K562 (cell line): ENCODE measurements around the gene SFXN2. TPM values are rescaled to one million over a fixed set of nuclear protein-coding genes. Genes with fewer than 3 reads are reported as not detected.

Experiments used
- ATAC-seq: fragments of 200-7000 bp; cut with Tn5 transposase; 3 replicates; pipeline ENCODE4 v1.9.1; 2020; ENCODE audit warnings: moderate library complexity
- BruUV-seq: library from RNA; stranded (reverse); fragments of 400-500 nt; replicated peaks from 2 replicates; lab custom pipeline; 2021; lab: Mats Ljungman, UMichigan
- CTCF ChIA-PET: fragments of 300-600 bp; formaldehyde crosslinking; extraction: SDS; loops from one replicate; lab custom pipeline; 2021; ENCODE audit warnings: low intra/inter-chr PET ratio; lab: Yijun Ruan, JAX
- POLR2A ChIA-PET: fragments of 300-600, 350-650 bp; sonication (Branson Sonifier 250); formaldehyde crosslinking; extraction: SDS; loops from one replicate; lab custom pipeline; 2021; ENCODE audit warnings: antibody characterized with exemption, inconsistent platforms; lab: Yijun Ruan, JAX
- DNase-seq, 4 experiments: peaks; one replicate each; pipeline versions ENCODE4 v3.0.0 to v3.0.0-alpha.2; 2011 to 2018; ENCODE audit warnings: low spot score in 3 of 4, mixed read lengths in 3 of 4; ENCODE audit errors: extremely low read depth in 1 of 4
- FAIRE-seq: peaks from 2 replicates; lab custom pipeline; 2011; peaks lifted over from hg19 to GRCh38; lab: Jason Lieb, UNC
- H2AFZ ChIP-seq: 2 replicates; pipeline ENCODE4 v1.6.0; 2011; ENCODE audit warnings: low read depth, low read length, control low read depth, inconsistent platforms
- H3K27ac ChIP-seq: fragments of 200-600 bp; 3 replicates; pipeline ENCODE4 v1.8.0; 2011; ENCODE audit warnings: low read depth, mild to moderate bottlenecking, control low read depth, inconsistent platforms, low read length, moderate library complexity, mixed read lengths; ENCODE audit errors: extremely low read depth
- H3K27me3 ChIP-seq, 2 experiments: fragments of 300-600 bp in 1 of 2; 2 replicates in 1 of 2; 3 replicates in 1 of 2; pipeline versions ENCODE4 v1.6.0 to v1.8.0; 2011; ENCODE audit warnings: inconsistent platforms in 2 of 2, low read length in 2 of 2, mild to moderate bottlenecking in 1 of 2, mixed read lengths in 1 of 2, moderate library complexity in 1 of 2; ENCODE audit not compliant: control insufficient read depth in 2 of 2, insufficient read depth in 2 of 2
- H3K36me3 ChIP-seq: fragments of 300-600 bp; 3 replicates; pipeline ENCODE4 v1.8.0; 2011; ENCODE audit warnings: mild to moderate bottlenecking, low read length, inconsistent platforms; ENCODE audit not compliant: control insufficient read depth, insufficient read depth
- H3K4me1 ChIP-seq, 2 experiments: fragments of 200-600 bp in 1 of 2; replicated peaks in 1 of 2; 2 replicates in 1 of 2; 3 replicates in 1 of 2; pipeline versions ENCODE4 v1.5.1 to v1.8.0; 2011; ENCODE audit warnings: inconsistent platforms in 2 of 2, low read length in 2 of 2, mild to moderate bottlenecking in 1 of 2, mixed read lengths in 1 of 2, moderate library complexity in 1 of 2; ENCODE audit not compliant: control insufficient read depth in 2 of 2, insufficient read depth in 2 of 2
- H3K4me2 ChIP-seq: 2 replicates; pipeline ENCODE4 v1.6.1; 2011; ENCODE audit warnings: low read length, control low read depth, inconsistent platforms, mixed read lengths; ENCODE audit not compliant: insufficient read depth
- H3K4me3 ChIP-seq: fragments of 200-600 bp; sonication (generic), shearing (Covaris generic); 2 replicates; pipeline ENCODE4 v1.5.1; 2016; ENCODE audit warnings: control low read depth, inconsistent platforms
- H3K79me2 ChIP-seq: fragments of 200-600 bp; 3 replicates; pipeline ENCODE4 v1.8.0; 2011; ENCODE audit warnings: low read length, inconsistent platforms; ENCODE audit not compliant: control insufficient read depth, insufficient read depth
- H3K9ac ChIP-seq, 2 experiments: 2 replicates each; pipeline versions ENCODE4 v1.6.0 to v1.6.1; 2011; ENCODE audit warnings: low read depth in 2 of 2, low read length in 2 of 2, control low read depth in 1 of 2, inconsistent platforms in 1 of 2, mild to moderate bottlenecking in 1 of 2, mixed read lengths in 1 of 2; ENCODE audit not compliant: insufficient read depth in 1 of 2
- H3K9me1 ChIP-seq: one replicate; pipeline ENCODE4 v1.6.0; 2011; ENCODE audit warnings: inconsistent platforms, mild to moderate bottlenecking, low read length, moderate library complexity; ENCODE audit not compliant: control insufficient read depth, insufficient read depth
- H3K9me3 ChIP-seq: replicated peaks from 2 replicates; pipeline ENCODE4 v1.5.1; 2011; ENCODE audit warnings: low read depth, low read length, inconsistent platforms; ENCODE audit not compliant: control insufficient read depth, insufficient read depth
- H4K20me1 ChIP-seq: replicated peaks from 2 replicates; pipeline ENCODE4 v1.6.1; 2011; ENCODE audit warnings: low read length, inconsistent platforms, mixed read lengths; ENCODE audit not compliant: control insufficient read depth, insufficient read depth
- CTCF ChIP-seq, 3 experiments: IDR thresholded peaks in 2 of 3; conservative IDR thresholded peaks in 1 of 3; 2 replicates each; pipeline ENCODE4 v1.5.1; 2011 to 2012; ENCODE audit warnings: low read length in 3 of 3, mild to moderate bottlenecking in 3 of 3, control low read depth in 2 of 3, improper control_type of control experiment in 1 of 3, inconsistent platforms in 1 of 3, low read depth in 1 of 3, mixed read lengths in 1 of 3, moderate library complexity in 1 of 3; ENCODE audit not compliant: insufficient read depth in 2 of 3
- FOXK2 ChIP-seq, 2 experiments: fragments of 450-650 bp; IDR thresholded peaks in 1 of 2; conservative IDR thresholded peaks in 1 of 2; 2 replicates each; pipeline ENCODE4 v1.6.1; 2016; ENCODE audit warnings: low read depth in 2 of 2, mild to moderate bottlenecking in 1 of 2
- GABPA ChIP-seq: fragments of 200-800 bp; sonication (Bioruptor generic); conservative IDR thresholded peaks from 2 replicates; pipeline ENCODE4 v1.6.1; 2016; ENCODE audit warnings: low read depth, missing genetic modification characterization, missing compliant biosample characterization
- STAG1 ChIP-seq: sonication (generic); formaldehyde crosslinking; IDR thresholded peaks from 2 replicates; pipeline ENCODE4 v1.5.0; 2020; ENCODE audit warnings: missing genetic modification reagents, borderline replicate concordance
- WGBS: fragments of 100-300 bp; shearing (Covaris generic); methylation state at CpG from one replicate; pipeline ENCODE4 v1.1.6; 2016; ENCODE audit warnings: low coverage, mixed read lengths; ENCODE audit not compliant: insufficient coverage; ENCODE audit errors: missing lambda C conversion rate; 5-methylcytosine and 5-hydroxymethylcytosine counted together
- in situ Hi-C: fragments of 300-500 bp; cut with MboI; formaldehyde crosslinking; loops from 4 replicates; pipeline ENCODE4 v1.15.0; 2018; ENCODE audit warnings: inconsistent platforms, mixed read lengths
- intact Hi-C: fragments of 100-400 bp; cut with micrococcal nuclease; formaldehyde crosslinking; loops from 2 replicates; pipeline ENCODE4 v1.14.2; 2022
- polyA plus RNA-seq, 8 experiments: library from polyadenylated mRNA; depleted of rRNA in 4 of 8; stranded (reverse) in 5 of 8; unstranded in 3 of 8; fragments of >200 nt; fragmentation: Nextera tagmentation in 2 of 8; fragmentation: Illumina TruSeq in 1 of 8; extraction: Ambion mirVana in 2 of 8; extraction: Trizol in 1 of 8; gene quantifications; 2 replicates each; pipeline versions ENCODE4 v1.2.1 to v1.2.3, GENCODE V29; 2011 to 2014; ENCODE audit warnings: inconsistent platforms in 1 of 8, missing spikeins in 1 of 8
- total RNA-seq, 7 experiments: library from RNA; depleted of rRNA in 6 of 7; stranded (reverse); fragments of >200 nt in 6 of 7; fragmentation: Illumina TruSeq in 2 of 7; extraction: Trizol in 2 of 7; gene quantifications; 2 replicates each; pipeline versions ENCODE4 v1.2.1 to v1.2.3, GENCODE V29; 2011 to 2021; ENCODE audit warnings: low replicate concordance in 1 of 7
- TF ChIP-seq, protein P1 (sequence below): fragments of 200-800 bp; sonication (Bioruptor generic); IDR thresholded peaks from 2 replicates; pipeline ENCODE4 v1.6.1; 2016; ENCODE audit warnings: missing genetic modification characterization, missing compliant biosample characterization

The SFXN2 gene
- total and polyA plus RNA-seq, 9 of the 15 experiments (the other 6 are each of a cell fraction or from before 2014, with no cell fraction given): 7.3 to 23.8 (median 15.7) TPM

GRCh38 chr10:102762401-102763015, 48.1 kb downstream of the SFXN2 start:
- FAIRE-seq (no peak), ATAC-seq (peak; percentile 38), DNase-seq (no peak)
- ChIA-PET POLR2A (interaction anchor here (0.7 to 0.9 kb wide), 3 partner anchors 46 to 342 kb away, joined by 3 read pairs; no protein-coding TSS in a partner anchor), CTCF (no interaction called here)
- H3K4me3 ChIP-seq: no peak overlapping the region
- WGBS: 5% methylated on average over 7 of the region's 7 CpGs
- intact Hi-C loops (loop anchor here (5.0 kb wide), 1 partner anchor 50 kb away; no protein-coding TSS in a partner anchor), in situ Hi-C loops (no loop called here)
- no TSS peak for BruUV-seq
- H3K9me1 ChIP-seq: no peaks in the 10 kb centered on the region
- peak overlapping the region; percentile 33; the same call in 1 of the 2 replicates for H2AFZ ChIP-seq
- H3K4me1 ChIP-seq: peaks cover 7 to 33% of the 10 kb centered on the region in 2 experiments; a peak in 3 of 5 replicates
- H3K36me3 ChIP-seq: peaks cover 5% of the 10 kb centered on the region; the same call in 1 of the 3 replicates
- peak overlapping the region; percentile 63 for H3K4me2 ChIP-seq
- peak overlapping the region; percentile 43 to 72; a peak in 2 of 4 replicates for H3K9ac ChIP-seq
- no peaks in the 10 kb centered on the region for H4K20me1 ChIP-seq
- TF ChIP-seq, protein P1, sequence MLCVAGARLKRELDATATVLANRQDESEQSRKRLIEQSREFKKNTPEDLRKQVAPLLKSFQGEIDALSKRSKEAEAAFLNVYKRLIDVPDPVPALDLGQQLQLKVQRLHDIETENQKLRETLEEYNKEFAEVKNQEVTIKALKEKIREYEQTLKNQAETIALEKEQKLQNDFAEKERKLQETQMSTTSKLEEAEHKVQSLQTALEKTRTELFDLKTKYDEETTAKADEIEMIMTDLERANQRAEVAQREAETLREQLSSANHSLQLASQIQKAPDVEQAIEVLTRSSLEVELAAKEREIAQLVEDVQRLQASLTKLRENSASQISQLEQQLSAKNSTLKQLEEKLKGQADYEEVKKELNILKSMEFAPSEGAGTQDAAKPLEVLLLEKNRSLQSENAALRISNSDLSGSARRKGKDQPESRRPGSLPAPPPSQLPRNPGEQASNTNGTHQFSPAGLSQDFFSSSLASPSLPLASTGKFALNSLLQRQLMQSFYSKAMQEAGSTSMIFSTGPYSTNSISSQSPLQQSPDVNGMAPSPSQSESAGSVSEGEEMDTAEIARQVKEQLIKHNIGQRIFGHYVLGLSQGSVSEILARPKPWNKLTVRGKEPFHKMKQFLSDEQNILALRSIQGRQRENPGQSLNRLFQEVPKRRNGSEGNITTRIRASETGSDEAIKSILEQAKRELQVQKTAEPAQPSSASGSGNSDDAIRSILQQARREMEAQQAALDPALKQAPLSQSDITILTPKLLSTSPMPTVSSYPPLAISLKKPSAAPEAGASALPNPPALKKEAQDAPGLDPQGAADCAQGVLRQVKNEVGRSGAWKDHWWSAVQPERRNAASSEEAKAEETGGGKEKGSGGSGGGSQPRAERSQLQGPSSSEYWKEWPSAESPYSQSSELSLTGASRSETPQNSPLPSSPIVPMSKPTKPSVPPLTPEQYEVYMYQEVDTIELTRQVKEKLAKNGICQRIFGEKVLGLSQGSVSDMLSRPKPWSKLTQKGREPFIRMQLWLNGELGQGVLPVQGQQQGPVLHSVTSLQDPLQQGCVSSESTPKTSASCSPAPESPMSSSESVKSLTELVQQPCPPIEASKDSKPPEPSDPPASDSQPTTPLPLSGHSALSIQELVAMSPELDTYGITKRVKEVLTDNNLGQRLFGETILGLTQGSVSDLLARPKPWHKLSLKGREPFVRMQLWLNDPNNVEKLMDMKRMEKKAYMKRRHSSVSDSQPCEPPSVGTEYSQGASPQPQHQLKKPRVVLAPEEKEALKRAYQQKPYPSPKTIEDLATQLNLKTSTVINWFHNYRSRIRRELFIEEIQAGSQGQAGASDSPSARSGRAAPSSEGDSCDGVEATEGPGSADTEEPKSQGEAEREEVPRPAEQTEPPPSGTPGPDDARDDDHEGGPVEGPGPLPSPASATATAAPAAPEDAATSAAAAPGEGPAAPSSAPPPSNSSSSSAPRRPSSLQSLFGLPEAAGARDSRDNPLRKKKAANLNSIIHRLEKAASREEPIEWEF: no peak
- TF ChIP-seq FOXK2 (conservative IDR thresholded peaks at IDR 0.05 in 1 of 2, IDR thresholded peaks at IDR 0.05 in 1 of 2; ENCODE audit: low read depth in 2 of 2) (no peak), STAG1 (no peak), GABPA (no peak), CTCF (IDR thresholded peaks at IDR 0.05 in 2 of 3, conservative IDR thresholded peaks at IDR 0.05 in 1 of 3; ENCODE audit: insufficient read depth in 2 of 3, low read depth in 1 of 3, low read length in 3 of 3) (no peak)
- peak overlapping the region; percentile 73 for H3K27ac ChIP-seq
- peaks cover 26% of the 10 kb centered on the region for H3K79me2 ChIP-seq
- 0 out of 2 replicates have a peak, but pooled peaks cover 1% of the 10 kb centered on the region for H3K9me3 ChIP-seq
- no peaks in the 10 kb centered on the region for H3K27me3 ChIP-seq
